Choroid plexus epithelial cell (primary cell): ENCODE data around the gene LRRC45.

Experiments
- DNase-seq: peaks from one replicate; pipeline ENCODE4 v3.0.0-alpha.2; 2010; ENCODE audit warnings: low read depth
- H3K4me3 ChIP-seq: 2 replicates; pipeline ENCODE4 v1.5.1; 2011; ENCODE audit warnings: low read depth, mild to moderate bottlenecking, control low read depth, low read length, moderate library complexity
- CTCF ChIP-seq: conservative IDR thresholded peaks from 2 replicates; pipeline ENCODE4 v1.5.1; 2011; ENCODE audit warnings: low read depth, mild to moderate bottlenecking, control low read depth, inconsistent platforms, low read length, moderate library complexity

Gene LRRC45

GRCh38 chr17:82013772-82014321 is 9.3 kb upstream of the LRRC45 start:
- no peak for DNase-seq
- no peak for TF ChIP-seq CTCF
- H3K4me3 ChIP-seq, result no peak overlapping the region

GRCh38 chr17:82014432-82014831 is 8.7 kb upstream of the LRRC45 start:
- no peak overlapping the region for H3K4me3 ChIP-seq
- no peak for DNase-seq
- TF ChIP-seq CTCF, result no peak

GRCh38 chr17:82014971-82015310 is 8.2 kb upstream of the LRRC45 start:
- TF ChIP-seq CTCF, result no peak
- H3K4me3 ChIP-seq, result no peak overlapping the region
- DNase-seq, result no peak

GRCh38 chr17:82015311-82015971 is 7.7 kb upstream of the LRRC45 start:
- H3K4me3 ChIP-seq, result no peak overlapping the region
- TF ChIP-seq CTCF, result no peak
- DNase-seq, result no peak

- no peak for DNase-seq
- H3K4me3 ChIP-seq, result no peak overlapping the region
- no peak for TF ChIP-seq CTCF
Observed at GRCh38 chr17:82016061-82016874, 6.8 kb upstream of the LRRC45 start.

- TF ChIP-seq CTCF, result no peak
- no peak for DNase-seq
- no peak overlapping the region for H3K4me3 ChIP-seq
Observed at GRCh38 chr17:82016875-82017459, 6.1 kb upstream of the LRRC45 start.
